Esophagus squamous epithelium (tissue), 4 donors: Measurements from ENCODE around the gene SSTR3.

Experiments
- POLR2A ChIP-seq, 4 donors: fragments of 450-650 bp; IDR thresholded peaks; one replicate each; pipeline ENCODE4 v1.6.1; 2017; ENCODE audit warnings: antibody characterized with exemption in 4 of 4, mild to moderate bottlenecking in 4 of 4, moderate library complexity in 3 of 4
- TF ChIP-seq, protein P1 (sequence below), 6 experiments: fragments of 450-650 bp in 4 of 6; fragments of 200-600 bp in 2 of 6; sonication (generic) in 2 of 6; IDR thresholded peaks; one replicate each; pipeline ENCODE4 v1.5.1; 2016 to 2019; ENCODE audit warnings: antibody characterized with exemption in 6 of 6, mild to moderate bottlenecking in 4 of 6, moderate library complexity in 4 of 6

DNA sequence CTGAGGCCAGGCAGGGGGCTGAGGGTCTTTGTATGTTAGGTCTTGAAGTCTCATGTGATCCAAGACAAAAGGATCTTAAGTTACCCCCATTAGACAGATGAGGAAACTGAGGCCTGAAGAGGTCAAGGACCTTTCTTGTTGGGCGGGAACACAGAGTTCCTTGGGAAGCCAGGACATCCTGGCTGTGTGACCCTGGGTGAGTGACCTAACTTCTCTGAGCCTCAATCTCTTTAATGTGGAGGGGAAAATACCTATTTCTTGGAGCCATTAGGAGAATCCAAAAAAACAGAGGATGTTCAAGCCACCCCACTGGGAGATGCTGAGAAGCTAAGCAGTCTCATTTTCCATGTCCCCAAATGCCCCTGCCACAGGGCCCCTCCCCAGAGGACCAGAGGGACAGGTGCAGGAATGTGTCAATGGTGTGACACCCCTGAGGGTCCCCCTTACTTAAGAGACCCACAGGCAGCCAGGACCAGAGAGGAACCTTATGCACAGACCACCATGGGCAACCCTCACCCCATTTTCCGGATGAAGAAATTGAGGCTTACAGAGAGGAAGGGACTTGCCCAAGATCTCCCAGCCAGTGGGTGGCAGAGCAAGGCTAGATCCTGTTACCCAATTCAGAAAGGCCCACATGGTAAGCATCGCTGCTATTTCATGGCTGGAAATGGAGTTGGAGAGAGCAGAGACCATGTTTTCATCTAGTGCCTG lies 23.8 kb upstream of the SSTR3 start:
- TF ChIP-seq, protein P1, sequence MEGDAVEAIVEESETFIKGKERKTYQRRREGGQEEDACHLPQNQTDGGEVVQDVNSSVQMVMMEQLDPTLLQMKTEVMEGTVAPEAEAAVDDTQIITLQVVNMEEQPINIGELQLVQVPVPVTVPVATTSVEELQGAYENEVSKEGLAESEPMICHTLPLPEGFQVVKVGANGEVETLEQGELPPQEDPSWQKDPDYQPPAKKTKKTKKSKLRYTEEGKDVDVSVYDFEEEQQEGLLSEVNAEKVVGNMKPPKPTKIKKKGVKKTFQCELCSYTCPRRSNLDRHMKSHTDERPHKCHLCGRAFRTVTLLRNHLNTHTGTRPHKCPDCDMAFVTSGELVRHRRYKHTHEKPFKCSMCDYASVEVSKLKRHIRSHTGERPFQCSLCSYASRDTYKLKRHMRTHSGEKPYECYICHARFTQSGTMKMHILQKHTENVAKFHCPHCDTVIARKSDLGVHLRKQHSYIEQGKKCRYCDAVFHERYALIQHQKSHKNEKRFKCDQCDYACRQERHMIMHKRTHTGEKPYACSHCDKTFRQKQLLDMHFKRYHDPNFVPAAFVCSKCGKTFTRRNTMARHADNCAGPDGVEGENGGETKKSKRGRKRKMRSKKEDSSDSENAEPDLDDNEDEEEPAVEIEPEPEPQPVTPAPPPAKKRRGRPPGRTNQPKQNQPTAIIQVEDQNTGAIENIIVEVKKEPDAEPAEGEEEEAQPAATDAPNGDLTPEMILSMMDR (IDR thresholded peaks at IDR 0.05): no peak
- TF ChIP-seq POLR2A (IDR thresholded peaks at IDR 0.05): no peak
